ENCODE measurements around the gene GALNT14. TPM values are rescaled to one million over a fixed set of nuclear protein-coding genes. Genes with fewer than 3 reads are reported as not detected.

Gene GALNT14
- total and polyA plus RNA-seq, 9 donors, result 0.28 to 9.8 (median 1.6) TPM; not detected in 3

GRCh38 chr2:30869988-30870387, 268.3 kb downstream of the GALNT14 start:
- no peaks in the 10 kb centered on the region for H3K27me3 ChIP-seq
- intact Hi-C loops (cut with DNase I), result no loop called here
- no peaks in the 10 kb centered on the region for H3K4me1 ChIP-seq (ENCODE audit: insufficient read depth)
- H3K4me3 ChIP-seq, result no peak overlapping the region
- TF ChIP-seq EP300 (IDR thresholded peaks at IDR 0.05) (no peak), POLR2A (IDR thresholded peaks at IDR 0.05) (no peak), CTCF (IDR thresholded peaks at IDR 0.05) (no peak)
- H3K27ac ChIP-seq, result no peak overlapping the region
- 93 to 96% (median 95%) methylated on average over 1 of the region's 1 CpG for WGBS, 3 donors
- no peak for DNase-seq
- H3K36me3 ChIP-seq, result no peaks in the 10 kb centered on the region
- H3K9me3 ChIP-seq, result no peaks in the 10 kb centered on the region

- no peaks in the 10 kb centered on the region for H3K36me3 ChIP-seq
- intact Hi-C loops (cut with DNase I), result no loop called here
- no peaks in the 10 kb centered on the region for H3K9me3 ChIP-seq
- H3K4me3 ChIP-seq, result no peak overlapping the region
- TF ChIP-seq CTCF (IDR thresholded peaks at IDR 0.05), result no peak
- TF ChIP-seq EP300 (IDR thresholded peaks at IDR 0.05), result no peak
- TF ChIP-seq POLR2A (IDR thresholded peaks at IDR 0.05), result no peak
- H3K27ac ChIP-seq, result no peak overlapping the region
- DNase-seq, result no peak
- WGBS, 3 donors, result 84 to 89% (median 87%) methylated on average over 4 of the region's 4 CpGs
- H3K4me1 ChIP-seq (ENCODE audit: insufficient read depth), result no peaks in the 10 kb centered on the region
- H3K27me3 ChIP-seq, result no peaks in the 10 kb centered on the region
These were observed 270.9 kb downstream of the GALNT14 start for GRCh38 chr2:30867385-30867784.

- Histone ChIP-seq H3K4me3 (no peak overlapping the region), H3K4me1 (ENCODE audit: insufficient read depth) (no peaks in the 10 kb centered on the region), H3K27ac (no peak overlapping the region), H3K27me3 (no peaks in the 10 kb centered on the region), H3K9me3 (no peaks in the 10 kb centered on the region), H3K36me3 (no peaks in the 10 kb centered on the region)
- WGBS, 3 donors, result 84 to 86% (median 86%) methylated on average over 5 of the region's 5 CpGs
- intact Hi-C loops (cut with DNase I), result no loop called here
- TF ChIP-seq CTCF (IDR thresholded peaks at IDR 0.05) (no peak), EP300 (IDR thresholded peaks at IDR 0.05) (no peak), POLR2A (IDR thresholded peaks at IDR 0.05) (no peak)
- no peak for DNase-seq
These were observed 271.3 kb downstream of the GALNT14 start for GRCh38 chr2:30866974-30867373.

- DNase-seq, result no peak
- no peaks in the 10 kb centered on the region for H3K9me3 ChIP-seq
- H3K4me1 ChIP-seq (ENCODE audit: insufficient read depth), result no peaks in the 10 kb centered on the region
- no peaks in the 10 kb centered on the region for H3K36me3 ChIP-seq
- no peaks in the 10 kb centered on the region for H3K27me3 ChIP-seq
- intact Hi-C loops (cut with DNase I), result no loop called here
- WGBS, 3 donors, result 86 to 90% (median 87%) methylated on average over 10 of the region's 10 CpGs
- TF ChIP-seq EP300 (IDR thresholded peaks at IDR 0.05) (no peak), CTCF (IDR thresholded peaks at IDR 0.05) (no peak), POLR2A (IDR thresholded peaks at IDR 0.05) (no peak)
- no peak overlapping the region for H3K27ac ChIP-seq
- no peak overlapping the region for H3K4me3 ChIP-seq
These were observed 272.2 kb downstream of the GALNT14 start for GRCh38 chr2:30865892-30866681.

All from ovary (tissue), 9 donors.